Tibial nerve (tissue), 4 donors: ENCODE measurements around the gene ARRB1.

Source experiments
- CTCF ChIP-seq, 5 experiments: fragments of 200-600 bp in 3 of 5; fragments of 450-650 bp in 2 of 5; sonication (generic) in 3 of 5; IDR thresholded peaks; one replicate each; pipeline ENCODE4 v1.5.1; 2016 to 2019; ENCODE audit warnings: antibody characterized with exemption in 5 of 5, mild to moderate bottlenecking in 3 of 5, moderate library complexity in 2 of 5
- EP300 ChIP-seq, 2 donors: sonication (generic); formaldehyde crosslinking; IDR thresholded peaks; one replicate each; pipeline ENCODE4 v1.6.1; 2017; ENCODE audit warnings: antibody characterized with exemption in 2 of 2, mild to moderate bottlenecking in 1 of 2
- POLR2A ChIP-seq, 2 donors: fragments of 450-650 bp; IDR thresholded peaks; one replicate each; pipeline ENCODE4 v1.6.1; 2017; ENCODE audit warnings: antibody characterized with exemption in 2 of 2, mild to moderate bottlenecking in 2 of 2, moderate library complexity in 2 of 2

- TF ChIP-seq POLR2A (IDR thresholded peaks at IDR 0.05) (no peak), CTCF (IDR thresholded peaks at IDR 0.05) (no peak), EP300 (IDR thresholded peaks at IDR 0.05) (no peak)
Observed at GRCh38 chr11:75230621-75231020, 120.8 kb downstream of the ARRB1 start.
